HCT116 (cell line): Measurements from ENCODE around the gene DEXI. TPM values are rescaled to one million over a fixed set of nuclear protein-coding genes. Genes with fewer than 3 reads are reported as not detected.
"Not testable (repeated sequence)": the region's sequence is repeated elsewhere in the genome, so short reads cannot be mapped to it uniquely, and the experiment has no call there.

Experiments
- ATAC-seq: fragments of 200-7000 bp; cut with Tn5 transposase; 2 replicates; pipeline ENCODE4 v1.9.1; 2020; ENCODE audit warnings: mild to moderate bottlenecking, moderate library complexity
- BruUV-seq: library from RNA; stranded (reverse); fragments of 400-500 nt; replicated peaks from 2 replicates; lab custom pipeline; 2021; lab: Mats Ljungman, UMichigan
- CTCF ChIA-PET: fragments of 300-600 bp; sonication (Branson Sonifier 250); formaldehyde crosslinking; loops from one replicate; lab custom pipeline; 2021; ENCODE audit warnings: antibody characterized with exemption; lab: Charles Lee
- POLR2A ChIA-PET: fragments of 300-600, 350-600 bp; sonication (Branson Sonifier 250); formaldehyde crosslinking; loops from one replicate; lab custom pipeline; 2021; ENCODE audit warnings: antibody characterized with exemption; lab: Charles Lee
- RAD21 ChIA-PET, 2 experiments: fragments of 300-600 bp; sonication (Branson Sonifier 250); formaldehyde crosslinking; loops; one replicate each; lab custom pipeline; 2023; ENCODE audit warnings: low total read pairs in 2 of 2; ENCODE audit not compliant: uncharacterized antibody in 2 of 2, unreplicated experiment in 2 of 2, low non-redundant PET in 1 of 2; lab: Charles Lee
- DNase-seq: peaks from one replicate; pipeline ENCODE4 v3.0.0-alpha.2; 2010; ENCODE audit warnings: low read depth, low spot score
- H2AFZ ChIP-seq: fragments of 200-600 bp; shearing (Covaris generic), sonication (generic); 2 replicates; pipeline ENCODE4 v1.6.1; 2017; ENCODE audit warnings: low read depth, mixed run types, mixed read lengths, antibody characterized with exemption, low read length; ENCODE audit not compliant: poor library complexity, severe bottlenecking
- H3K27ac ChIP-seq: 2 replicates; pipeline ENCODE4 v1.5.1; 2012; ENCODE audit warnings: low read depth, low read length
- H3K27me3 ChIP-seq: fragments of 200-600 bp; sonication (generic); 2 replicates; pipeline ENCODE4 v1.6.1; 2016; ENCODE audit warnings: mixed run types, low read length, mixed read lengths; ENCODE audit not compliant: insufficient read depth
- H3K36me3 ChIP-seq, 2 experiments: fragments of 200-500 bp in 1 of 2; fragments of 200-600 bp in 1 of 2; sonication (Bioruptor generic) in 1 of 2; sonication (generic) in 1 of 2; 2 replicates each; pipeline versions ENCODE4 v1.5.1 to v1.6.1; 2014 to 2016; ENCODE audit warnings: low read length in 2 of 2, inconsistent platforms in 1 of 2, mixed read lengths in 1 of 2, mixed run types in 1 of 2; ENCODE audit not compliant: insufficient read depth in 2 of 2, control insufficient read depth in 1 of 2
- H3K4me1 ChIP-seq, 2 experiments: fragments of 200-600 bp in 1 of 2; sonication (generic) in 1 of 2; 2 replicates each; pipeline versions ENCODE4 v1.5.1 to v1.6.1; 2012 to 2017; ENCODE audit warnings: low read length in 2 of 2, inconsistent platforms in 1 of 2, mild to moderate bottlenecking in 1 of 2, mixed read lengths in 1 of 2, mixed run types in 1 of 2, moderate library complexity in 1 of 2; ENCODE audit not compliant: insufficient read depth in 2 of 2, control insufficient read depth in 1 of 2
- H3K4me2 ChIP-seq: fragments of 200-600 bp; sonication (generic); 2 replicates; pipeline ENCODE4 v1.6.1; 2017; ENCODE audit warnings: mixed run types, low read length, mixed read lengths
- H3K4me3 ChIP-seq, 2 experiments: fragments of 200-600 bp in 1 of 2; sonication (generic) in 1 of 2; replicated peaks in 1 of 2; 2 replicates each; pipeline ENCODE4 v1.5.1; 2011 to 2016; ENCODE audit warnings: low read length in 2 of 2, control low read depth in 1 of 2, low read depth in 1 of 2, mild to moderate bottlenecking in 1 of 2, mixed read lengths in 1 of 2, mixed run types in 1 of 2
- H3K79me2 ChIP-seq: fragments of 200-600 bp; sonication (generic); 2 replicates; pipeline ENCODE4 v1.6.1; 2017; ENCODE audit warnings: mild to moderate bottlenecking, mixed run types, low read length, moderate library complexity, mixed read lengths; ENCODE audit not compliant: insufficient read depth
- H3K9ac ChIP-seq: fragments of 200-600 bp; sonication (generic); 2 replicates; pipeline ENCODE4 v1.6.1; 2016; ENCODE audit warnings: low read length, mixed read lengths
- H3K9me2 ChIP-seq: fragments of 200-600 bp; sonication (generic), shearing (Covaris generic); 2 replicates; pipeline ENCODE4 v1.6.1; 2017; ENCODE audit warnings: mixed run types, mild to moderate bottlenecking, moderate library complexity; ENCODE audit not compliant: insufficient read depth
- H3K9me3 ChIP-seq, 2 experiments: fragments of 200-500 bp in 1 of 2; fragments of 200-600 bp in 1 of 2; sonication (Bioruptor generic) in 1 of 2; sonication (generic) in 1 of 2; 2 replicates each; pipeline ENCODE4 v1.6.1; 2014 to 2017; ENCODE audit warnings: low read length in 2 of 2, mixed read lengths in 2 of 2, inconsistent platforms in 1 of 2, low read depth in 1 of 2, mild to moderate bottlenecking in 1 of 2, mixed run types in 1 of 2, moderate library complexity in 1 of 2; ENCODE audit not compliant: control insufficient read depth in 1 of 2, insufficient read depth in 1 of 2
- H4K20me1 ChIP-seq: fragments of 200-600 bp; sonication (generic), shearing (Covaris generic); 2 replicates; pipeline ENCODE4 v1.6.1; 2017; ENCODE audit warnings: mixed run types, mild to moderate bottlenecking, moderate library complexity; ENCODE audit not compliant: insufficient read depth
- CTCF ChIP-seq, 3 experiments: fragments of 200-600 bp in 1 of 3; sonication (generic) in 1 of 3; IDR thresholded peaks in 2 of 3; conservative IDR thresholded peaks in 1 of 3; 2 replicates each; pipeline ENCODE4 v1.5.1; 2012 to 2017; ENCODE audit warnings: low read depth in 2 of 3, low read length in 2 of 3, antibody characterized with exemption in 1 of 3, borderline replicate concordance in 1 of 3, control low read depth in 1 of 3, mild to moderate bottlenecking in 1 of 3, mixed read lengths in 1 of 3, mixed run types in 1 of 3, moderate library complexity in 1 of 3; ENCODE audit not compliant: insufficient read depth in 1 of 3
- EGR1 ChIP-seq: IDR thresholded peaks from 2 replicates; pipeline ENCODE4 v1.6.1; 2012; ENCODE audit warnings: low read depth
- ELF1 ChIP-seq: IDR thresholded peaks from 2 replicates; pipeline ENCODE4 v1.6.1; 2012; ENCODE audit warnings: low read depth, borderline replicate concordance
- EZH2phosphoT487 ChIP-seq: fragments of 200-600 bp; IDR thresholded peaks from 2 replicates; pipeline ENCODE4 v1.6.1; 2018; ENCODE audit warnings: antibody characterized with exemption, borderline replicate concordance
- FOSL1 ChIP-seq: IDR thresholded peaks from 2 replicates; pipeline ENCODE4 v1.6.1; 2012; ENCODE audit warnings: low read depth
- POLR2A ChIP-seq: IDR thresholded peaks from 2 replicates; pipeline ENCODE4 v1.7.0; 2011; ENCODE audit warnings: borderline replicate concordance; ENCODE audit not compliant: insufficient read depth, insufficient read length; ENCODE audit errors: extremely low read depth
- RAD21 ChIP-seq: IDR thresholded peaks from 2 replicates; pipeline ENCODE4 v1.6.1; 2012; ENCODE audit warnings: low read depth, mild to moderate bottlenecking
- REST ChIP-seq: IDR thresholded peaks from 2 replicates; pipeline ENCODE4 v1.6.1; 2012; ENCODE audit warnings: low read depth
- SIN3A ChIP-seq: IDR thresholded peaks from 2 replicates; pipeline ENCODE4 v1.6.1; 2012; ENCODE audit warnings: low read depth
- SP1 ChIP-seq: IDR thresholded peaks from 2 replicates; pipeline ENCODE4 v1.6.1; 2012; ENCODE audit warnings: low read depth
- SRF ChIP-seq: IDR thresholded peaks from 2 replicates; pipeline ENCODE4 v1.6.1; 2012; ENCODE audit warnings: low read depth
- YY1 ChIP-seq: IDR thresholded peaks from 2 replicates; pipeline ENCODE4 v1.6.1; 2011; ENCODE audit warnings: low read length, low read depth, moderate library complexity, mild to moderate bottlenecking; ENCODE audit not compliant: insufficient replicate concordance; ENCODE audit errors: extremely low read depth
- ZFX ChIP-seq: fragments of 450-650 bp; IDR thresholded peaks from 2 replicates; pipeline ENCODE4 v1.6.1; 2017
- intact Hi-C: fragments of 100-400 bp; cut with micrococcal nuclease; formaldehyde crosslinking; loops from 2 replicates; pipeline ENCODE4 v1.10.0; 2022
- total RNA-seq: library from RNA; stranded (reverse); gene quantifications from one replicate; pipeline ENCODE4 v1.2.1, GENCODE V29; 2021; ENCODE audit not compliant: unreplicated experiment
- TF ChIP-seq, protein P1 (sequence below): IDR thresholded peaks from 2 replicates; pipeline ENCODE4 v1.6.1; 2012

The DEXI gene
- total RNA-seq, 1 experiment from 2014 or later: 37.8 TPM

DNA sequence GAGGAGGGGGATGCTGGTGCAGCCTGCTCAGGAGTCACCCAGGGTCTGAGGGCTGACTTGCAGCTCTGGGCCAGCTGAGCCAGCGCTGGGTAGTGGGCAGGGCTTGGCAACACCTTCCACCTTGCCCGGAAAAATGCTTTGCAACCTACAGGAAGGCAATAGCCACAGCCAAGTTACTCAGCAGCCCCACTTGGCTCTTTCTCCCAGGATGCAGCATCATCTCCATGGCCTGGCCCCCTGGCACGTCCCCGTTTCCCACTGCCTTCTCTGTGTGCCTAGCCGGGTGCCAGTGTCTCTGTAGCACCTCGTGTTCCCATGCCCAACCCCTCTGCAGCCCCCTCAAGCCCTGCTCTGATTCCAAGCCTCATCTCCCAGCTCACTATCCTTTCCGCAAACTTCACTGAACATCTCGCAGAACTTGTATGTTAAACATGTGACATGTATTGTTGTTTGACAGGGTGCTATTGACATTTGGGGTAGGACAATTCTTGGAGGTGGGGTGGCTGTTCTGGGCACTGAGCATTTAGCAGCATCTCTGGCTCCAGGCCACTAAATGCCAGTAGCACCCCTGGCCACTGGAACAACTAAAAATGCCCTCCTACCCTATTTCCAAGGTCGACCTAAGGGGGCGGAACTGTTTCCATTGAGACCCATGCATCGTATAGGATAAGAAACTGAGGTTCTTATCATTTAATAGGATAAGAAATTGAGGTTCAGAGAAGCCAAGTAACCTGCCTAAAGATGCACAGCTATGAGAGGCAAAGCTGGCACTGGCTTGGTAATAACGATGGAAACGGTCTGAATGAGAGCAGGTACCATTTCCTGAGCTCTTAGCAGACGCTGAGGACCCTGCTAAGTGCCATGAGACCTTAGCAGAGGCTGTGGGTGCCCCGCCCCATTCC lies 12.2 kb downstream of the DEXI start:
- ChIA-PET POLR2A (no interaction called here), RAD21 (no interaction called here), CTCF (interaction anchor here (0.9 kb wide), 1 partner anchor 415 kb away, joined by 3 read pairs; no protein-coding TSS in a partner anchor)
- no peaks in the 10 kb centered on the region for H3K9me3 ChIP-seq
- peaks cover 29% of the 10 kb centered on the region for H3K79me2 ChIP-seq
- H3K4me2 ChIP-seq: no peak overlapping the region
- BruUV-seq: no TSS peak
- ATAC-seq (no peak), DNase-seq (no peak)
- peaks cover 5 to 16% of the 10 kb centered on the region in 2 experiments; a peak in 3 of 4 replicates for H3K36me3 ChIP-seq
- H3K9me2 ChIP-seq: no peaks in the 10 kb centered on the region
- no peak overlapping the region for H3K27ac ChIP-seq
- TF ChIP-seq ELF1 (no peak), SIN3A (no peak), ZFX (no peak), POLR2A (no peak), REST (no peak), RAD21 (no peak), FOSL1 (no peak), SP1 (no peak), YY1 (no peak), SRF (no peak), EGR1 (no peak), CTCF (IDR thresholded peaks at IDR 0.05 in 2 of 3, conservative IDR thresholded peaks at IDR 0.05 in 1 of 3; ENCODE audit: borderline replicate concordance in 1 of 3, insufficient read depth in 1 of 3, low read depth in 2 of 3, low read length in 2 of 3) (no peak), EZH2phosphoT487 (no peak)
- TF ChIP-seq, protein P1, sequence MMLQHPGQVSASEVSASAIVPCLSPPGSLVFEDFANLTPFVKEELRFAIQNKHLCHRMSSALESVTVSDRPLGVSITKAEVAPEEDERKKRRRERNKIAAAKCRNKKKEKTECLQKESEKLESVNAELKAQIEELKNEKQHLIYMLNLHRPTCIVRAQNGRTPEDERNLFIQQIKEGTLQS: no peak
- H4K20me1 ChIP-seq: no peaks in the 10 kb centered on the region
- H2AFZ ChIP-seq: no peak overlapping the region
- H3K4me1 ChIP-seq: no peaks in the 10 kb centered on the region
- H3K4me3 ChIP-seq: no peak overlapping the region
- no peak overlapping the region for H3K9ac ChIP-seq
- no peaks in the 10 kb centered on the region for H3K27me3 ChIP-seq
- intact Hi-C loops: no loop called here

- CTCF ChIA-PET: not testable (repeated sequence)
Observed at GRCh38 chr16:10929097-10929496, 13.2 kb downstream of the DEXI start.

More at GRCh38 chr16:10929097-10929496, 13.2 kb downstream of the DEXI start:
- H3K9me3 ChIP-seq, H3K27me3 ChIP-seq, POLR2A ChIA-PET, H3K9ac ChIP-seq, H3K4me2 ChIP-seq, H3K27ac ChIP-seq, H3K4me1 ChIP-seq, intact Hi-C loops, H3K4me3 ChIP-seq, H3K9me2 ChIP-seq, DNase-seq, BruUV-seq, H4K20me1 ChIP-seq, H2AFZ ChIP-seq, ATAC-seq, RAD21 ChIA-PET: not testable (repeated sequence)
- Histone ChIP-seq H3K79me2 (peaks cover 19% of the 10 kb centered on the region; the same call in 1 of the 2 replicates), H3K36me3 (peaks cover 8 to 10% of the 10 kb centered on the region in 2 experiments; a peak in 3 of 4 replicates)
